CD4-positive, alpha-beta T cell treated with Interleukin-12 subunit alpha and Interleukin-12 subunit beta, for 1 hour (primary cell): ENCODE results near the gene RPA3.

ENCODE experiments used
- DNase-seq: peaks from one replicate; pipeline ENCODE4 v3.0.0-alpha.2; 2020

The RPA3 gene

GRCh38 chr7:7650682-7651206 is 67.7 kb downstream of the RPA3 start:
- no peak for DNase-seq

- DNase-seq: no peak
Observed at GRCh38 chr7:7647495-7648036, 70.8 kb downstream of the RPA3 start.

GRCh38 chr7:7642081-7642480 is 76.3 kb downstream of the RPA3 start:
- no peak for DNase-seq

DNA sequence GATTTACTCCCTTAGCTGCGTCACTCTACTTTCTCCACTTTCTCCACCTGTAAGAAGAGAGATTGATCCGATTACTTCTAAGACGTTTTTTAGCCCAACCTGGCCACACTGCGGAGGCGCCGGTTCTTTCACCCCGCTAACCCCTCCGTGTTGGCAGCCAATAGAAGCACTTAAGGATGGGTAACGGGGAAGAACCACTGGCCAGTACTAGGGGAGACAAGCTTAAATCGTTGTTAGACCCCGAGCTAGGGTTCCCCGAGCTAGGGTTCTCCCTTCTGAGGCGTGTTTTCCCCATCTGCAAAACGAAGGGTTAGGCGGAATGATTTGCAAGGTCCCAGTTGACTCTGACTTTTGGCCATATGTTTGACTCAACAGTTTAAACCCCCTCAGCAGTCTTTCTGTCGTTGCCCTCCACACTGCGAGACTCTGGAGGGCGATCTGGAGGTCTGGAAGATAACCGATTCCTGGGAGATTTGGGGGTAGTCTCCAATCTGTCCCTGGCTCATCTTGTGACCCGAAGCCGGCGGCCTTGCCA is 77.2 kb downstream of the RPA3 start:
- DNase-seq: no peak

GRCh38 chr7:7640221-7641128 is 77.9 kb downstream of the RPA3 start, which contains the start of gene UMAD1:
Gene UMAD1 (plus strand): TSS chr7:7640752. CDS start chr7:7673372, 32,620 bp downstream.
- peak; percentile 99 for DNase-seq

DNA sequence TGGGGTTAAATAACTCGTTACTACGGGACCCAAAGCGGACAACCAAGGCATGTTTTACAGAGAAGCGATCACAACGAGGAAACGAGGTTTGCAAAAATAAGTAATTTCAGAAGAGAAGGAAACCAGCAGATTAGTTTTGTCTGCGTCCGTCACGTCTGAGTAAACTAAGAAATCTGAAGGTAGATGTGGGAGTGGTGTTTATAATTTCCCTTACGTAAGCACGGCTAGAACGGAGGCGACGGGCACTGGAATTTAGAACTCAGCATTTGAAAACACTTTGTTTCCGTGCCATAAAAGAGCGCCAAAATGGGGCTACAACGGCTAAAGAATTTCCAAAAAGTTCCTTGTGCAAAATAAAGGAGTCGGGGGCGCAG is 78.6 kb downstream of the RPA3 start:
- DNase-seq: peak; percentile 67

- DNase-seq: no peak
Observed at GRCh38 chr7:7639421-7639820, 79.0 kb downstream of the RPA3 start.

GRCh38 chr7:7630626-7631329 is 87.6 kb downstream of the RPA3 start:
- DNase-seq: no peak

- DNase-seq: no peak
Observed at GRCh38 chr7:7628476-7628875, 89.9 kb downstream of the RPA3 start.

DNA sequence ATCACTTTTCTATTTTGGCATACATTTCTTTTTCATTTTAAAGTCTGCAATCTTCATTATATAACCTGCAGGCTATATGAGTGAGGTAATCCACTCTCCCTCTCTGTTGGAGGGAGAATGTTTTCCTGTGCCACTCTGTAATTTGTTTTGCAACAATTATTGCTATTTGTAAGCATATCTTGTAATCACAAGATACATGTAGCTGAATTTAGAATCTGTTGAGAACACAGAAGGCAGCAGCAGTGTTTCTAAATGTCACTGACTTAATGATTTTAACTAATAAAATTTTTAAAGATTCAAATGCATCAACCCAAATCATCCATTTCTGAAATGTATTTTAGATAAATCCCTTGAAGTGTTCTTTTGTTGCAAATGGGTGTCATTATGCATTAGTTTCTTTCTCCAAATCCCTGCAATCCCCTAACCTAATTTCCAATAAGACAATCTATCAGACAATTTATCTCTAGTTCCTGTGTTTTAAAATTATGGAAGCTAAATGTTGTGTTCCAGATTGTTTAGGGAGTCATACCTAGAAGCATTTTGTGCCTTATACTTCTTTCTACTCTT is 97.7 kb downstream of the RPA3 start:
- no peak for DNase-seq

DNA sequence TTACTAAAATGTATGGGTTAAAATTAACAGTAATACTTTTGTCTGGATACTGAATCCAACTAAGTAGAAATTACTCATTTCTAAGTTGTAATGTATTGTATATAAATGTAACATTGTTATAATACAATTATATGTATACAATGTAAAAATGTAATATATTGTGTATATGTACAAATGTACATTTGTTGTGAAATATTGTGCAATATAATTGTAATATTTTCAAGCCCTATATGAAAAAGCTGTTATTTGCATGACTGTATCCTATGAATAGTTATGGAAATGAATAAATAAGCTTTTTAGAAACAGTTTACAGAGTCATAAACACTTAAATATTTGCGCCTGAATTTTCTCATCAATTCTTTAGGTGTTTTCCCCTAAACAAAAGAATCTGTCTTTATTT is 98.2 kb downstream of the RPA3 start:
- no peak for DNase-seq

- no peak for DNase-seq
Observed at GRCh38 chr7:7618410-7618809, 100.0 kb downstream of the RPA3 start.

DNA sequence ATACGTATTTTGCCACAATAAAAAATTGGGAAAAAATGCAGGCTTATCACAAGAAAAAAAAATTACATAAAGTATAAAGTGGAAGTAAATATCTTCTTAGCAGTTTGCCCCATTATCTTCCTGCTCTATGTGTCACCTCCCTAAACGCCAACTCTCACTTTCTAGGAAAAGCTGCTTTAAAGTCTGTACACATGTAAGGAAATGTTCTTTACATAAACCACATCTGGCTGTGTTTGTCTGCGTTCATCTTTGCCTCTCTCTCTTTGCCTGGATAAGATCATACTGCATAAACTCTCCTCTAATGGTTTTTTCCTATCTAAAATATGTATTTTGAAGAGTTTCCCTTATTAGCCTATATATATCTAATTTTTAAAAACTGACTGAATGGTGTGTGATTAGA is 100.9 kb downstream of the RPA3 start:
- no peak for DNase-seq

- DNase-seq: no peak
Observed at GRCh38 chr7:7614018-7614741, 104.2 kb downstream of the RPA3 start.

DNA sequence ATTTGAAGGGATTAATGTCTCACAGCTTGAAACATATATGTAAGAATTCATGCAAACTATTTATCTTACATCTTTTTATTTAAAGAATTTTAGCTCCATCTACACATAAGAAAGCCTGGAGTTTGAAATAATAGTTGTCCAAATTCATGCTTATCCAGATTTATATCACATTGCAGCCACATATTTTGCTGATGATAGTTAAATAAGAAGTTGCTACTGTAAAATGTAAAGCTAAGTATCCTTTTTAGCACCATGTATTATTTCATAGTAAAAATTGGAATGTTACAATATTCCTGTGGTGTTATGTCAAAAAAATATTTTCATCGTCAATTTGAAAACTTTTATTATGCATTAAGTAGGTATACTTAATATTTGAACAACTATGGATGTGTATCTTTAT is 105.2 kb downstream of the RPA3 start:
- DNase-seq: no peak

- DNase-seq: no peak
Observed at GRCh38 chr7:7612519-7612918, 105.9 kb downstream of the RPA3 start.

DNA sequence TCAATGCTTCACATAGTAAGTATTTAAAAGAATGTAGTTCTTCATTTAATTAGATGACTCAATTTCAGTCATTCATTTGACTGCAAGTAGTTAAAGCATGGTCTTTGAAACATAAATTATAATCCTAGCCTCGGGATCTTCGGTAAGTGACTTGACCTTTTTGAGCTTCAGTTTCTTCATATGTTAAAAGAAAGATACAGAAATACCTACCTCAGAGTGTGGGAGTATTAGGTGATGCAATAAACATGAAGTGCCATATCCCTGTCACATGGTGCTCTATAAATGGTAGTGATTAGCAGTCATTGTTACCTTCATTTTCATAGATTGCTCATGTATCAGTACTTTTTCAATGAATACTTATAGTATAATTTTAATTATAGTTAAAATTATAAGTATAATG is 109.1 kb downstream of the RPA3 start:
- DNase-seq: no peak

GRCh38 chr7:7607010-7607409 is 111.4 kb downstream of the RPA3 start:
- no peak for DNase-seq

DNA sequence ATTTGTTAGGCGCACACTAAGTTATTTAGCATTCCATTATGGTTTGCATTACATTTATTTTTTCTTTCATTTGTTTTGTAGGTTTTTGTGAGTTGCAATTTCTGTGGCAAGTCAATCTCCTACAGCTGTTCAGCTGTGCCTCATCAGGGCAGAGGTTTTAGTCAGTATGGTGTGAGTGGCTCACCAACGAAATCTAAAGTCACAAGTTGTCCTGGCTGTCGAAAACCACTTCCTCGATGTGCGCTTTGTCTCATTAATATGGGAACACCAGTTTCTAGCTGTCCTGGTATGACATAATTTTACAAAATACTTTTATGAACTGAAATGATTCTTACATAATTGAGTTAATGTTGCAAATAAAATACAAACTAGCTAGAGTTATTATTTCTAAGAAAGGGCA is 122.2 kb downstream of the RPA3 start:
- DNase-seq: peak; percentile 19

DNA sequence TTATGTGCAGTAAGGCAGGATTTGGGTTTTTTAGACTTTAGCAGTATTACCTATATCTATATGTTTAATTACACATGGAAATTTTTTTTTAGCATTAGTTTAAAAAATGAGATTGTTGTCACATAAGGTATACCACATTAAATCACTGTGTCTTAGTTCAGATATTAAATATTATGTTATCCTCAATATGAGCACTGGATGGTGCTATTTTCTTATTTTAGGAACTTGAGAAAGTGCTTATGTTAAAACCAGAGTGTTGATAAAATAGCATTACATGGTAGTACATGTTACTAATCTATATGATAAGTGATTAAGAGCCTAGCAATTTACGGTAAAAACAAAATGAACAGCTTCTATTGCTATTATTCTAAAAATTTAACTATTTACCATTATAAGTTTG is 123.0 kb downstream of the RPA3 start:
- DNase-seq: peak; percentile 51
